ENCODE measurements around the gene GREB1L.
"Not testable (repeated sequence)": the region's sequence is repeated elsewhere in the genome, so short reads cannot be mapped to it uniquely, and the experiment has no call there.

The GREB1L gene

DNA sequence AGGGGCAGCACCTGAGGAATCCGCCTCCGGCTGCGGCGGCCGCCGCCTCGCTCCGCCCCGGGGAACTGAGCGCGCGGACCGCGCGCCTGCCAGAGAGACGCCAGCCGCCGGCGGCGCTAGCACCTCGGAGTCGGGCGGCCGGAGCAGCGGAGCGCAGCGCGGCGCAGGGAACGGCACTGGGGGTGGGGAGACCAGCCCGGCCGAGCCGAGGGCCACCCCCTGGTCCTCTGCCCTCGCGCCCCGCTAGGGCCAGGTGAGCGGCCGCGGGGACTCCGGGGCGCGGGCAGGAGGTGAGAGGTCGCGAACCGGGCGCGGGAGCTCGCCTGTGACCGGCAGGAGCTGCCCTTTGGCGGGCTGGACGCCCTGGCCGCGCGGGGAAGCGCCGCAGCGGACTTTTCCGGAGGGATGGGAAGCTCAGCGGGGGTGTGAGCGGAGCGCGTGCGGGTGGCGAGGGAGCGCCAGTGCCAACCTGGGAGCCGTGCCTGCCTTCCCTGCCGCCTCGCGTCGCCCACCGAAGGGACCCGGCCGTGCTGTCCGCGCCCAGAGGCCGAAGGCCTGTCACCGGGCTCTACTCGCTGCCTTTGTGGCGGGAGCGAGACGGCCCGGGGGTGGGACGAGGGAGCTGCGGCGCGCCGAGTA is at the start of gene GREB1L:
TSS of gene GREB1L (plus strand) at position 92 of the 639 bp plus-strand sequence. CDS start 141,287 bp downstream, outside the sequence.
- peak; percentile 57 for DNase-seq

DNA sequence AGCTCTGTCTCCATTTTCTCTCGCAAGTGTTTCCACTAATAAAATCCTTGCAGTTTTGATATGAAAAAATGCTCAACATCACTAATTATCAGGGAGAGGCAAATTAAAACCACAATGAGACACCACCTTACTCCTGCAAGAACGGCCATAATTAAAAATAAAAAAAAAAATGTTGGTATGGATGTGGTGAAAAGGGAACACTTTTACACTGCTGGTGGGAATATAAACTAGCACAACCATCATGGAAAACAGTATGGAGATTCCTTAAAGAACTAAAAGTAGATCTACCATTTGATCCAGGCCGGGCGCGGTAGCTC is 49.8 kb upstream of the GREB1L start:
- DNase-seq = no peak

DNA sequence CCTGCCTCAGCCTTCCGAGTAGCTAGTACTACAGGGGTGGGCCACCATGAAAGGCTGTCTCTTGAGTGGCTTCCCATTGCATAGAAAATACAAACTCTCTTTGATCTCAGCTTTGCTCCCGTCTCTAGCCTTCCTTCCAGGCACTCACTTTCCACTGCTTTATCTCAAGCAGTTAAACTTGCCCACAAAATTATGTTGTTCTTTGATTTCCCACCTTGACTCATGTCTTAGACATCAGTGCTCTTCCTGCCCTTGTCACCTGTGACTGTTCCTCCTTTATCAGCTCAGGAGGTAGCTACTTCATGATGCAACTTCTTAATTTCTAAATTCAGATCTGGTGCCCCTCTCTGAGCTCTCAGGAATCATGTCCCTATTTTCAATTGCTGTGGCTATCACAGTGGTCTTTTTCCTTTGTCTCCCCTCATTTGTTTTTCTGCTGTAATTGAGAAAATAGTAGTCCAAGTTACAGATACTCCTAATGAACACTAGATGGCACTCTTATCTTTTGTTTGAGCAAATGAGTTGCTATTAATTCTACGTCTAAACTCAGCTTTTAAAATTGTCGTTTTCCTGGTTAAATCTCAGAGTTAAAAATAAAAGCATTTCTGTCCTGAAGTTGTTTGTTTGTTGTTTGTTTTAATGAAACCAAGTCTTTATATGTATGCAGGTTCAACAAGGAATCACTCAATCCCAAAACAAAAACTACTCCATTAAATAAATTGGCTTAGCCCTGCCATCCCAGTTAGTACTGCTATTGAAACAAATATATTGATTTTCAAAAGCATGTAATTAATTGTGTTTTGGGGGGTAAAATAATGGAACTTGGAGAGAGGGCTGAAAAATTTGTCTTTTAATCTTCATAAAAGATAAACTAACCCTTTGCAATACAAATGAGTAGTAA is 46.9 kb upstream of the GREB1L start:
- peak; percentile 61 for DNase-seq

DNA sequence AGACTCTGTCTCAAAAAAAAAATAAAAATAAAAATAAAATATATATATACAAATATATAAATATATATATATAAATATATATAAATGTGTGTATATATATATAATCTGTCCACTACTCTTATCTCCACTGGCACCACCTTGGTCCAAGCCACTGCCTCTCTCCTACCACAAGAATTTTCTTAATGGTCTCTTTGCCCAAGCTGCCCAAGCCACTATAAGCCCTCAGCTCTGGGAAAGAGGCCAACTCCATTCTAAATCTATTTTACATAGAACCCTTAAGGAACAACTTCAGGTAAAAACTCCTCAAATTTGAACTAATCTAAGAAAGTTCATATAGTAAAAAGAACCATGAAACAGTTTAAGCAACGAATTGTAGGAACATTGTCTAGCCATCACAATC is 45.6 kb upstream of the GREB1L start:
- no peak for DNase-seq

DNA sequence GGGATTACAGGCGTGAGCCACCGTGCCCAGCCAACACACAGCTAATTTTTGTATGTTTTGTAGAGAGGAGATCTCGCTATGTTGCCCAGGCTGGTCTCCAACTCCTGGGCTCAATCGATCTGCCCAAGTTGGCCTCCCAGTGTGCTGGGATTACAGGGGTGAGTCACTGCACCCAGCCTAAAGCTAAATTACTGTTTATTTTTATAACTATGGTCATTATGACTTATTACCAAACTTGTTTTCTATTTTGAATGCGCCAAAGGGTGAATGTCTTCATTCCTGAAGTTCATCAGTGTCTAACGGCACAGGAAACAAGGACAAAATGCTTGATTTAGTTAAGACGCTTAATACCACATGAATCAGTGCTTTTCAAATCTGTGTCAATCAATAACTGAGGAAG is 38.9 kb upstream of the GREB1L start:
- no peak for DNase-seq

DNA sequence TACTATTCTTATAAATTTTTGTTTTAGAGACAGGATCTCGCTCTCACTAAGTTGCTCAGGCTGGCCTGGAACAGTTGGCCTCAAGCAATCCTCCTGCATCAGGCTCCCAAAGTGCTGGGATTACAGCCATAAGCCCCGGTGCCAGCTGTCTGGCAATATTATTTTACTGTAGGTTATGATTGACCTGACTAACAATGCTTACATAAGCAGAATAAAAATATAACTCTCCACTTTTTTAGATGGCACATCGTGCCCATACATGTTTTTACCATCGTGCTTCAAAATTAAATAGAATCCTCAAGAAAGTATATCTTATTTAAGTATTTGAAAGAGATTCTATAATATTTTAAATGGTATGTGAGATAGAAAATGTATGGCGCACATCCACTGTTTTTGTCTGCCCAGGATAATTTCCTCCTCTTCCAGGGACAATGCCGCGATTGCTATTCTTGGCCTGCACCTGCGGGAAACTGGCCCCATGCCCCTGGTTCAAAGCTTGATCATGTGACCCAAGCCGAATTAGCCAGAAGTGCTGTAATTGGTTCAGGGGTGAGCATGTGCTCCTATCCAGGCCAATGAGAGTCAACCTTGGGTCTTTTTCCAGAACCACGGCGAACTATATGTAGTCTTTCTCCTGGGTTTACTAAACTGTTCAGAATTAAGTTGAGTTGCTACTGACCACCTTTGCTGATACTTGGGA is 38.3 kb upstream of the GREB1L start:
- DNase-seq = no peak

DNA sequence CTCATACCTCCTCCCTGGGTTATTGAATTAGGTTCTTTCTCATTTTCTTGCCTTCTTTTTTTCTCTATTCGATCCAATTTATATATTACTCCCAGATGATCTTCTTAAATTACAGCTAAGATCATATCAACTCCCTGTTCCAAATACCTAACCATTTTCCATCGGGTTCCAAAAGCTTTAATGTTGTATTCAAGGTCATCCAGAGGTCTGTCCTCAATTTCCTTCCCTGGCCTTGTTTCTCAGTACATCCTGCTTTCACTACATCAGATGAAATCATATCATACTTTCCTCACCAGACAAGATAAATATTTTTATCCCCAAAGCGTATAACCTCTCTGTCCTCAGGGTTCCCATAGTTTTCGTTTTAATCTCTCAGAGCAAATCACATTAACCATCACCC is 36.3 kb upstream of the GREB1L start:
- no peak for DNase-seq

DNA sequence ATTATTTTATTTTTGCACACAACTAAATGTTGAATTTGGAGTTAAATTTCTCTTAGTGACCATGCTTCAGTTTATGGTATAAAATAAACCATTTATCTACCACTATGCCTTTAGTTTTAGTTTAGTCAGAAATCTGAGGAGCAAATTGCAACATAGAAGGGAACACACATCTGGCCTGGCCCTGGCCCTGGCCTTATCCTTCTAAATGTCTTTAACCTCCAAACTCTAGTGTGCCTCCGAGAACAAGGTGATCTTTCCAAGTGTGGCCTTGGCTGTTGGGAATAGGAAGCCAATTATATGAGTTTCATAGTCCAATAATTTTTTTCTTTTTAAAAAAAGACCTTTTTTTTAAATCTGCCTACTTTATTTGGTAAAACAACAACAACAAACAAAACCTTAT is 31.8 kb upstream of the GREB1L start:
- no peak for DNase-seq

DNA sequence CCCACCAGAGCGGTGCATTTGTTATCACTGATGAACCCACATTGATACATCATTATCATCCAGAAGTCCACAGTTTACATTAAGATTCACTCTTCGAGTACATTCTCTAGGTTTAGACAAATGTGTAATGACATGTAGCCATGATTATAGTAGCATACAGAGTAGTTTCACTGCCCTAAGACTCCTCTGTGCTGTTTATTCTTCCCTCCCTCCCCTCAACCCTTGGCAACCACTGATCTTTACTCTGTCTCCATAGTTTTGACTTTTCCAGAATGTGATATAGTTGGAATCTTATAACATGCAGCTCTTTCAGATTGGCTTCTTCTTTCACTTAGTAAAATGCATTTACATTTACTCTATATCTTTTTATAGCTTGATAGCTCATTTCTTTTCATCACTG is 31.2 kb upstream of the GREB1L start:
- no peak for DNase-seq

DNA sequence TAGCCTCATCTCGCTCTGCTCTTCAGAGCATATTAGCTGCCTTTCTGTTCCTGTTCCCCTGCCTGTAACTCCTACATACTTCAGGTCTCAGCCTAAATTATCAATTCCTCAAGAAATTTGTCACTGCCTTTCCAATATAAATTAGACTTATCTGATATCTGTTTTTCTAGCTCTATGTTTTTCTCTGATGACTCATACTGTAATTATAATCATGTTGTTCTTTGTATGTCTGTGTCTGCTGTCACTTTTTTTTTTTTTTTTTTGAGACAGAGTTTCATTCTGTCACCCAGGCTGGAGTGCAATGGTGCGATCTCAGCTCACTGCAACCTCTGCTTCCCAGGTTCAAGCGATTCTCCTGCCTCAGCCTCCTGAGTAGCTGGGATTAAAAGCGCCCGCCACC is 27.6 kb upstream of the GREB1L start:
- not testable (repeated sequence) for DNase-seq

DNA sequence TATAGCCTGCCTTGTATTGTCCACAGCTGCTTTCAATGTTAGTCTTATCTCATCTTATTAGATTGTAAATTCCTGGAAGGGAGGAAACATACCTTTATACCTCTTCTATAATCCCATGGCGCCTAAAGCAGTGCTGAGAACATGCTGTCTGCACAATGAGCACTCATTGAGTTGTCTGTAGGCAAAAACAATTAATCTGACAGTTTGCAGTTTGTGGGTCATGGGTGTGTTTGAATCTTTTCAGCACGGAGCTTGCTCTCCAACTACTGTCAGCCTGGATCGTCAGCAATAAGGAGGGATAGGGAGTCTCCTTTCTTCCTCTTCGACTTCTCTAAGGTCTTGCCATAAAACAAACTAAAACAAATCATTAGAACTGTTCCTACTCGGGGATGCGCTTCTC is 26.5 kb upstream of the GREB1L start:
- no peak for DNase-seq

DNA sequence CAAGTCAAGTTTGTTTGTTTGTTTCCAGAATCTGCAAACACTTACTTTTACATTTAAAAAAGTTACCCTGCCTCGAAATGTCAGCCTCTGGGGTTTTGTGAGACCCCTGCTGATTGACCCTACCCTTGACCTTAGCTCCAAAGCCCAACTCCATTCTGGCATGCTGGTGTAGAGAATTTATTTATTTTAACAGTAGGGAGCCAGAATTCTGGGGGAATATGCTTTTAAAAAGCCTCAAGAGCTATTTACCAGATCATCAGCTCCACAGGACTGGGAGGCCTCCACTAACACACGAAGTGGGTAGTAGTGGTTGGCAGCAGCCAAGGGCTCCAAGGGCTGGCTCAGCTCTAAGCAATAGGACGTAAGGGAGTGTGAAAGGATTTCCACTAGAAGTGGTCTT is 23.2 kb upstream of the GREB1L start:
- DNase-seq = peak; percentile 41

DNA sequence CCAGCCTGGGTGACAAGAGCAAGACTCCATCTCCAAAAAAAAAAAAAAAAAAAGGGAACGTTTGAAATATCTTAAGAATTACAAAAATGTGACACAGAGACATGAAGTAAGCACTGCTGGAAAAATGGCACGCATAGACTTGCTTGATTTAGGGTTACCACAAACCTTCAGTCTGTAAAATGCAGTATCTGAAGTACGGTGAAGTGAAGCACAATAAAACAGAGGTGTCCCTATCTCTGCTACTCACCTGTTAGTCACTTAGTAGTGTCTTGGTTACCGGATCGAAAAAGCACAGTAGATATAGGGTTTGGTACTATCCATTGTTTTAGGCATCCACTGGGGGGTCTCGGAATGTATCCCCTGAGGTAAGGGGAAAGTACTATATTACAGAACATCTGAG is 11.6 kb upstream of the GREB1L start:
- no peak for DNase-seq

DNA sequence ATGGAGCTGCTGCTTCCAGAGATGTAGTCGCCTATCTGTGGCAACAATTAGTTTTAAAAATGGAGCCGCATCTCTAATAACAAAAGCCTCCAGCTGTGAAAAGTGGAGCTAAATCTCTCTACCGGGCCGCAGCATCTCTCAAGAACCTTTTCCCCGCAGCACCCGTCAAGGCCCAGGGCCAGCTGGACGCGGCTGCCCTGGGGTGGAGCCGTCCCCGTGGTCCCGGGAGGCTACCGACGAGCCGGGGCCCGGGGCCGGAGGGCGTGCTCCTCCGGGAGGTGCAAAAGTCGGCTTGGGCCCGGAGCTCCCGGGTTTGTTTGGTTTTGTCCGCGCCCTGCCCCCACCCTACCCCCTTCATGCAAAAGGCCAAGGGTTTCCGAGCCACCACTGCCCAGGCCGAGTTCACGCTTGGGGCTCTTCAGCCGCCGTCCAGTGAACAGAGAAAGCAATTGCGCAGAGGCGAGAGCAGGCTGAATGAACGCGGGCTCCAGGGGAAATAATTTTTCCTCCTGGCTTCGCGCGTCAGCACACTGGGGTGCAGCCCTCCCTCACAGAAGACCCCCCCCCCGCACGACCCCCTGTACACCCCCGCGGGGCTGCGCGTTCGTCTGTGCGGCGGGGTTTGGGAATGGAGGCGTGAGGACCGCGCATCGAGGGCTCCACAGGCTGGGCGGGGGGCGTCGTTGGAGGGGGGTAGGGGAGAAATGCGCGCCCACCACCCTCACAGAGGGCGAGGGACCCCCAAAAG is 557 bp upstream of the GREB1L start:
- peak; percentile 30 for DNase-seq

DNA sequence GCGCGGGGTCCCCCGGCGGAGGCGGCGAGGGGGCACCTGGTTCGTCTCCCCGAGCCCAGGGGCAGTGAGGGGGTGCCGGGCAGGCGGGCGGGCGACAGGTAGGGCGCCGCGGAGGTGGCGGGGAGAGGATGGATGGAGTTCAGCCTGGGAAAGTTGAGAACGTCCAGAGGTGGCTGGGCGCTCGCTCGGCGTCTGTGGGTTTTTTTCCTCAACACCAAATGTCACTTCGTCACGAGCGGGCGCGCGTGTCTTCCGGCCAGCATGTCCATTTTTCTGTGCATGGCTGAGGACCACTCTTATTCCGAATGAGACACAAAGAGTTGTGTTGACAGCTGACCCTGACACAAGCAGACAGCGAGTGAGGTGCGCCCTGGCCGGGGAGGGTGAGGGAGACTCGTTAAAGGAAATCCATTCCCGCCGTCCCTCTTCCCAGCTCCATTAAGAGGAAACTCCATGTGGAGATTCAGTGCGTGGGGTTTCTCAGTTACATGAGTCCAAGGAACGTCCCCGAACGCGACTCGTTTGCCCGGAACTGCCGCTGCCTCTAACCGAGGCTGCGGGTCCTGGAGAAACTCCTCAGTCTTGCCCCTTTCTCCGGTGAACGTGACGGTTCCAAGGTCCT is 859 bp downstream of the GREB1L start:
- peak; percentile 27 for DNase-seq

DNA sequence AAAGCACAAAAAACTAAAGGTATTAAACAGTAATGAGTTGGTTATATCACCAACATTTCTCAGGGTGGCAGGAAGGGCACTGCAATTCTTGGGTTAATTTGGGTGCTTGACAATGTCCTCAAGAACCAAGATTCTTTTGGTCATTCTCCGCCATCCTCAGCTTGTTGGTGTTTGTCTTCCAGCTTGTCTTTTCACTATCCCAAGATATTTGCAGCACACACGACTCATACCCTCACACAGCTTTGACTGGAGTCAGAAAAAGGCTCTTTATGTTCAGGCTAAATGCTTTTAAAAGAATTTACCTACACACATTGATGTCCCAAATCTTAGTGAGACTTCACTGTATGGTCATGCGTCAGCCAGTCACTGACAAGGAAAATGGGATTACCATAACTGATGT is 12.5 kb downstream of the GREB1L start:
- no peak for DNase-seq

DNA sequence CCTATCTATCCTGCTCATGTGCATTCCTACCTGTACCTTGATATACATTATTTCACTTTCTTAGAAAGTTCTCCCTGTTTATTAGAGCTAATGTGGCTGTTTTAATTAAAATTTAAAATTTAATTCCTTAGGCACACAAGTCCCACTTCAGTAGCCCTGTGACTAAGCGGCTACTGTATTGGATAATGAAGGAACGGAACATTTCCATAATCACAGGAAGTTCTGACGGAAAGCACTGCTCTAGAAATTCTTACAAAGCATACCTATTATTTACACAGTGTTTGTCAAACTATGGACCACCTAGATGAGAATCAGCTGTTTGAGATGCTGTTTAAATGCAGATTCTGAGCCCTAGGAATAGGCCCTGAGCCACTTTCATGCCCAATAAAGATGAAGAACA is 13.2 kb downstream of the GREB1L start:
- DNase-seq = no peak

DNA sequence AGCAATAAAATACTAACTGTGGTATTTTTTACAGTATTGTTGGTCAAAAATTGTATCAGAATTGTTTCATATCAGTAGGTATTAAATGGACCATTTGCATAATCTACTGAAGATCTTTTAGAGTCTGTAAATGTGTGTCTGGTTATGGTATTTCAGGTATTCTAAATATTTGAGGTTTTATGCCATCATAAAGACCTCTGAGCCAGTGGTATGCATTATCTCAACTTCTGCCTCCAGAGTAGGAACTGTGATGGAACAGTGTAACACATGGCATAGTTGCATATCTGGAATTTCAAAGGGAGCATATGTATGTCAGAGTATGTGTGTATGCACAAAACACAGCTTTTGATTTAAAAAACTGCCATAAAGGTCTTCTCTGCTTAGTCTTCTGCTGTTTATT is 15.4 kb downstream of the GREB1L start:
- DNase-seq = no peak

DNA sequence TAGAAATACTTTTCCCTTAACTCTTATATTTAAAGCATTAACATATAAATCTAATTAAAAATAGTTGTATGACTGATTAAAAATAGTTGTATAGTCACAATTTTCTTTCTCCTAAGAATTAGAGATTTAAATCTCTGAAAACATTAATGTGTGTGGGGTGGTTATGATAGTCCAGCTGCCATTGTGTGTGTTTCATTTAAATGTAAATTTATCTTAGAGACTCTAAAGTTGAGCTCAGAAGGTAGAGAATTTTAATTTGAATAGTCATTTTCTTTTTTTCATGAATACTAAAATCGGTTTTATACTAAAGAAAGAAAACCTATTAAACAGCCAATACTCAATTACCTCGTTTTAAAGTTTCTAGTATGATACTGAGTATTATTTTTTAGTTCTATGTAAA is 18.6 kb downstream of the GREB1L start:
- no peak for DNase-seq

DNA sequence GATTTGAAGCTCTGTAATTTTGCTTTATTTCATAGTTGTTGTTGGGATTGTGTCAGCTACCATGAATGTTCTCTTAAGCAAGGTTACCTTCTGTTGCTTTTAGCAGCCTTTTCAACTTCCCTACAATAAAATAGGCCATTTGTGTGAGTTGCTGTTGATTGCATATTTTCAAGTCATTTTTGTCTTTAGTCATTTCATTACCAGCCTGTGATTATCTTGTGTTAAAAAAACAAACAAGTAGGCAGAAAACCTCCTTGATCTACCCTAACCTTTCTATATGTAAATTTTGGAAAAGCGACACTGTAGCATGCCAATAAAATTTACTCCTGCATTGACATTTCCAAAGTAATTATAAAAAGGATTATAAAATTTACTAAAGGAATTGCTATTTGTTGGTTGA is 19.3 kb downstream of the GREB1L start:
- no peak for DNase-seq

DNA sequence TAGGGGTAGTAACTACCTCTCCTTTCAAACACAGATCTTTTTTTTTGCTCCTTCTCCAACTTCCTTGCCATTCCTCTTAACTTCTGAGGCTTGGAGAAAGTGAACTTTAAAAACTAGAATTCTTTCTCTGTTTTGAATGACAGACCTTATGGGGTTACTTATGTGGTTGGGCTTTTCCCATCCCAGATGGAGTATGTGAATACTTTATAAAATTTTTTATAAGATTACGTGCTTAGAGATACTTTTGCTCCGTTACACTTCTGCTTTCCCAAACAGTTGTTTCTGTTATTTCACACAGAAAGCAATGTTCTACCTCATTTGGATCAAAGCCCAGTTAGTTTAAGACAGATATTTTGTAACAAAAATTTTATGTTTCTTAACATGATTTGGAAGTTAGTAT is 20.2 kb downstream of the GREB1L start:
- no peak for DNase-seq

DNA sequence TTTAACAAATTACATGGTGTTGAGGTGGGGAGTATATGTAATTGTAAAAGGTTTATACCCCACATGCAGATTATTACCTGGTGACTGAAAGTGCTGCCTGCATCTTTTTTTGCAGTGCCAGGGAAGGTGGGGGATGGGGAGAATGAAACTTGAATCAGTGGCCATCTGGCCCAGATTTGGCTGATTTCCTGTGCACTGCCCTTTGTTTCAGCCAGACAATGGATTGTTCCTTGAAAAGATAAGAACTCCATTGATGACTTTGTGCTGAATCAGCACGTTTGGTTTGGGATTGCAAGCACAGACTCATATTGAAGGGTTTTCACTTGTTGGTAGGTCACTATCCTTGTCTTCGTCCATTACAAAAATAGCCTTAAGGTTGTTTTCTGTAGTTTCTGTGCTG is 20.9 kb downstream of the GREB1L start:
- DNase-seq = no peak

DNA sequence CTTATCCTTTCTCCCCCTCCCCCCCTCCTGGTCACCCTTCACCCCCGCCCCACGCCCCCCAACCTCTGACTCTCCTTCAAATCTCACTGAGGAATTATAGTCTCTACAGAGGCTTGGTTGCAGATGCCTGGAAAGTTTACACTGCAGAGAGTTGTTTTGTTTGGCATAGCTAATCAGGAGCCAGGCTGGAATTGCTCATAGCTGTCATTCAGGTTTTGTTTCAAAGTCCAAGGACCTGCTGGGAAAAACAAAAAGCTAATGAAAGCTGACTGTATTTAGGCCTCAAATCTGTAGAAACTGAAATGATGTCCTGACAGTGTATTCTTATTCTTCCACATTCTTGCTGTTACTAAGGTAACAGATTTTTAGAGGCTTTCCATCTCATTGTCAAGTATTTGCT is 22.6 kb downstream of the GREB1L start:
- no peak for DNase-seq

Measured in NCI-H1092 treated with DMSO at 0.1 percent for 48 hours (cell line).